CD4-positive, alpha-beta memory T cell (primary cell): Measurements from ENCODE around the gene ITCH. TPM values are rescaled to one million over a fixed set of nuclear protein-coding genes. Genes with fewer than 3 reads are reported as not detected.
A peak's percentile ranks its signal among the peaks of the same experiment; 100 is the strongest.

Experiments used
- CTCF ChIA-PET: fragments of 350-600 bp; sonication (Branson Sonifier 250); formaldehyde crosslinking; loops from one replicate; lab custom pipeline; 2021; ENCODE audit warnings: inconsistent platforms; ENCODE audit not compliant: partially characterized antibody; lab: Charles Lee
- POLR2A ChIA-PET: fragments of 350-600 bp; sonication (Branson Sonifier 250); formaldehyde crosslinking; loops from one replicate; lab custom pipeline; 2021; ENCODE audit not compliant: partially characterized antibody; lab: Charles Lee
- DNase-seq, 5 donors: peaks; one replicate each; pipeline versions ENCODE4 v3.0.0 to v3.0.0-alpha.2; 2020 to 2022; ENCODE audit warnings: mixed read lengths in 1 of 5
- H3K27ac ChIP-seq: one replicate; pipeline ENCODE4 v1.7.0; 2013; ENCODE audit warnings: low read depth, low read length
- H3K27me3 ChIP-seq: 2 replicates; pipeline ENCODE4 v1.7.0; 2013; ENCODE audit warnings: mild to moderate bottlenecking, low read length, moderate library complexity; ENCODE audit not compliant: insufficient read depth
- H3K36me3 ChIP-seq: 2 replicates; pipeline ENCODE4 v1.7.0; 2013; ENCODE audit warnings: mild to moderate bottlenecking, low read length, moderate library complexity; ENCODE audit not compliant: insufficient read depth
- H3K4me1 ChIP-seq: 2 replicates; pipeline ENCODE4 v1.7.0; 2013; ENCODE audit warnings: mild to moderate bottlenecking, low read length, moderate library complexity; ENCODE audit not compliant: insufficient read depth
- H3K4me3 ChIP-seq, 2 donors: one replicate each; pipeline ENCODE4 v1.7.0; 2013; ENCODE audit warnings: low read length in 2 of 2, mild to moderate bottlenecking in 1 of 2
- H3K9me3 ChIP-seq, 2 donors: one replicate each; pipeline ENCODE4 v1.7.0; 2013; ENCODE audit warnings: low read length in 2 of 2, control low read depth in 1 of 2; ENCODE audit not compliant: control insufficient read depth in 1 of 2
- H3K27ac Mint-ChIP-seq, 7 donors: one replicate each; pipeline ENCODE4 v1.8.0; 2020 to 2021; ENCODE audit warnings: mixed read lengths in 7 of 7, mild to moderate bottlenecking in 6 of 7, inconsistent platforms in 3 of 7, moderate library complexity in 3 of 7
- H3K27me3 Mint-ChIP-seq, 2 donors: one replicate each; pipeline ENCODE4 v1.8.0; 2020 to 2021; ENCODE audit warnings: mixed read lengths in 2 of 2
- H3K36me3 Mint-ChIP-seq, 2 donors: one replicate each; pipeline ENCODE4 v1.8.0; 2020 to 2021; ENCODE audit warnings: mixed read lengths in 2 of 2, inconsistent platforms in 1 of 2, mild to moderate bottlenecking in 1 of 2
- H3K4me1 Mint-ChIP-seq, 4 donors: one replicate each; pipeline ENCODE4 v1.8.0; 2020 to 2021; ENCODE audit warnings: mixed read lengths in 4 of 4, mild to moderate bottlenecking in 1 of 4
- H3K4me3 Mint-ChIP-seq, 8 donors: one replicate each; pipeline ENCODE4 v1.8.0; 2020 to 2021; ENCODE audit warnings: mixed read lengths in 8 of 8, mild to moderate bottlenecking in 7 of 8, moderate library complexity in 6 of 8, inconsistent platforms in 3 of 8
- H3K9me3 Mint-ChIP-seq, 8 donors: one replicate each; pipeline ENCODE4 v1.8.0; 2020 to 2021; ENCODE audit warnings: mixed read lengths in 8 of 8, mild to moderate bottlenecking in 5 of 8, inconsistent platforms in 3 of 8, moderate library complexity in 1 of 8
- intact Hi-C: fragments of 100-400 bp; cut with micrococcal nuclease; formaldehyde crosslinking; loops from one replicate; pipeline ENCODE4 v1.15.1; 2023
- polyA plus RNA-seq, 2 donors: library from polyadenylated mRNA; unstranded; fragments of 300-500 nt; fragmentation: Illumina TruSeq; gene quantifications; one replicate each; pipeline ENCODE4 v1.2.3, GENCODE V29; 2021
- total RNA-seq, 2 experiments: library from RNA; stranded (reverse); gene quantifications; one replicate each; pipeline ENCODE4 v1.2.3, GENCODE V29; 2021

The ITCH gene
- total RNA-seq (10 to 100 TPM; 59.3 to 68.9 TPM), polyA plus RNA-seq (10 to 100 TPM in 1 of 2 donors, 1 to 10 TPM in 1; 9.7 to 25.2 TPM)

GRCh38 chr20:34363062-34363464, at the start of gene ITCH:
TSS of gene ITCH (plus strand) at chr20:34363273. CDS start at chr20:34393812, 30,539 bp downstream.
- Mint-ChIP-seq H3K36me3 (peaks cover 3 to 17% of the 10 kb centered on the region in 2 donors), H3K4me3 (peak within 1 kb of the TSS; percentile 94 to 100 (median 98)), H3K27ac (peak within 1 kb of the TSS; percentile 92 to 99 (median 99)), H3K4me1 (peaks cover 21 to 51% (median 35%) of the 10 kb centered on the region in 4 donors), H3K9me3 (peaks cover 0 to 3% (median 0%) of the 10 kb centered on the region in 8 donors), H3K27me3 (peaks cover 0 to 1% of the 10 kb centered on the region in 2 donors)
- Histone ChIP-seq H3K27ac (peak within 1 kb of the TSS; percentile 78), H3K36me3 (no peaks in the 10 kb centered on the region), H3K9me3 (no peaks in the 10 kb centered on the region), H3K4me3 (peak within 1 kb of the TSS; percentile 73 to 89), H3K27me3 (no peaks in the 10 kb centered on the region), H3K4me1 (peaks cover 50% of the 10 kb centered on the region)
- DNase-seq = peak; percentile 88 to 93 (median 89)
- ChIA-PET CTCF (interaction anchor here (0.8 to 3.1 kb wide), 9 partner anchors 9 to 1591 kb away, joined by 3 to 25 read pairs (median 4); partner anchors contain the start of genes DYNLRB1 and SCAND1), POLR2A (interaction anchor here (0.8 to 2.7 kb wide), 12 partner anchors 24 to 1591 kb away, joined by 3 to 21 read pairs (median 3); partner anchors contain the start of genes AHCY, CHMP4B, DYNLRB1 and EIF2S2)
- intact Hi-C loops = loop anchor here (1.0 to 2.0 kb wide), 6 partner anchors 42 to 314 kb away; partner anchors contain the start of genes AHCY, MAP1LC3A and PIGU

- H3K4me1 Mint-ChIP-seq = peaks cover 5 to 14% (median 10%) of the 10 kb centered on the region in 4 donors
- intact Hi-C loops = no loop called here
- H3K27me3 Mint-ChIP-seq = peaks cover 16 to 26% of the 10 kb centered on the region in 2 donors
These were observed 47.8 kb upstream of the ITCH start for GRCh38 chr20:34315236-34315635.

GRCh38 chr20:34316196-34316814, 46.8 kb upstream of the ITCH start:
- POLR2A ChIA-PET = no interaction called here
- Mint-ChIP-seq H3K27ac (no peak overlapping the region), H3K4me3 (no peak overlapping the region), H3K9me3 (no peaks in the 10 kb centered on the region), H3K27me3 (peaks cover 8 to 24% of the 10 kb centered on the region in 2 donors), H3K36me3 (no peaks in the 10 kb centered on the region), H3K4me1 (peaks cover 5 to 14% (median 9%) of the 10 kb centered on the region in 4 donors)
- peaks cover 8% of the 10 kb centered on the region for H3K27me3 ChIP-seq
- CTCF ChIA-PET = interaction anchor here (1.7 kb wide), 1 partner anchor 451 kb away, joined by 3 read pairs; no protein-coding TSS in a partner anchor
- intact Hi-C loops = no loop called here
- H3K4me1 ChIP-seq = peaks cover 9% of the 10 kb centered on the region
- no peak for DNase-seq
- no peaks in the 10 kb centered on the region for H3K9me3 ChIP-seq
- H3K36me3 ChIP-seq = no peaks in the 10 kb centered on the region
- H3K27ac ChIP-seq = no peak overlapping the region
- no peak overlapping the region for H3K4me3 ChIP-seq

More at GRCh38 chr20:34315236-34315635, 47.8 kb upstream of the ITCH start:
- POLR2A ChIA-PET = no interaction called here
- Histone ChIP-seq H3K27me3 (peaks cover 12% of the 10 kb centered on the region), H3K27ac (no peak overlapping the region), H3K36me3 (no peaks in the 10 kb centered on the region), H3K4me1 (peaks cover 9% of the 10 kb centered on the region), H3K9me3 (no peaks in the 10 kb centered on the region), H3K4me3 (no peak overlapping the region)
- CTCF ChIA-PET = interaction anchor here (0.8 to 5.6 kb wide), 4 partner anchors 201 to 452 kb away, joined by 3 to 194 read pairs (median 26); partner anchors contain the start of gene DYNLRB1
- Mint-ChIP-seq H3K27ac (no peak overlapping the region), H3K36me3 (no peaks in the 10 kb centered on the region), H3K4me3 (no peak overlapping the region), H3K9me3 (no peaks in the 10 kb centered on the region)
- no peak for DNase-seq

- H3K9me3 ChIP-seq = no peaks in the 10 kb centered on the region
- H3K4me3 Mint-ChIP-seq = no peak overlapping the region
- no peaks in the 10 kb centered on the region for H3K4me1 ChIP-seq
- H3K27me3 Mint-ChIP-seq = peaks cover 3 to 11% of the 10 kb centered on the region in 2 donors
- no peaks in the 10 kb centered on the region for H3K9me3 Mint-ChIP-seq
- H3K36me3 ChIP-seq = no peaks in the 10 kb centered on the region
- intact Hi-C loops = no loop called here
- no peak overlapping the region for H3K4me3 ChIP-seq
- H3K27ac ChIP-seq = no peak overlapping the region
- no peaks in the 10 kb centered on the region for H3K4me1 Mint-ChIP-seq
- no peak overlapping the region for H3K27ac Mint-ChIP-seq
- no peak for DNase-seq
- no peaks in the 10 kb centered on the region for H3K36me3 Mint-ChIP-seq
- ChIA-PET POLR2A (interaction anchor here (0.6 kb wide), 1 partner anchor 1345 kb away, joined by 3 read pairs; no protein-coding TSS in a partner anchor), CTCF (interaction anchor here (0.6 kb wide), 1 partner anchor 451 kb away, joined by 3 read pairs; no protein-coding TSS in a partner anchor)
- no peaks in the 10 kb centered on the region for H3K27me3 ChIP-seq
These were observed 44.2 kb upstream of the ITCH start for GRCh38 chr20:34318609-34319443.

- H3K9me3 Mint-ChIP-seq = no peaks in the 10 kb centered on the region
- no peaks in the 10 kb centered on the region for H3K36me3 Mint-ChIP-seq
- ChIA-PET POLR2A (no interaction called here), CTCF (interaction anchor here (1.4 kb wide), 1 partner anchor 9 kb away, joined by 6 read pairs; no protein-coding TSS in a partner anchor)
- H3K4me1 ChIP-seq = no peaks in the 10 kb centered on the region
- no peak overlapping the region for H3K27ac Mint-ChIP-seq
- no peaks in the 10 kb centered on the region for H3K27me3 ChIP-seq
- H3K4me1 Mint-ChIP-seq = peaks cover 0 to 2% (median 0%) of the 10 kb centered on the region in 4 donors
- intact Hi-C loops = no loop called here
- H3K4me3 ChIP-seq = no peak overlapping the region
- no peak for DNase-seq
- no peaks in the 10 kb centered on the region for H3K36me3 ChIP-seq
- H3K9me3 ChIP-seq = no peaks in the 10 kb centered on the region
- peaks cover 5 to 10% of the 10 kb centered on the region in 2 donors for H3K27me3 Mint-ChIP-seq
- H3K4me3 Mint-ChIP-seq = no peak overlapping the region
- H3K27ac ChIP-seq = no peak overlapping the region
These were observed 42.2 kb upstream of the ITCH start for GRCh38 chr20:34320861-34321260.

- H3K36me3 ChIP-seq = no peaks in the 10 kb centered on the region
- no peak for DNase-seq
- no peaks in the 10 kb centered on the region for H3K36me3 Mint-ChIP-seq
- intact Hi-C loops = no loop called here
- H3K9me3 ChIP-seq = no peaks in the 10 kb centered on the region
- no peak overlapping the region for H3K4me3 ChIP-seq
- no peaks in the 10 kb centered on the region for H3K9me3 Mint-ChIP-seq
- no peak overlapping the region for H3K27ac ChIP-seq
- H3K27me3 ChIP-seq = no peaks in the 10 kb centered on the region
- H3K4me1 Mint-ChIP-seq = peaks cover 0 to 2% (median 0%) of the 10 kb centered on the region in 4 donors
- ChIA-PET CTCF (interaction anchor here (3.6 kb wide), 1 partner anchor 10 kb away, joined by 20 read pairs; no protein-coding TSS in a partner anchor), POLR2A (no interaction called here)
- H3K4me3 Mint-ChIP-seq = no peak overlapping the region
- peaks cover 5 to 10% of the 10 kb centered on the region in 2 donors for H3K27me3 Mint-ChIP-seq
- no peak overlapping the region for H3K27ac Mint-ChIP-seq
- H3K4me1 ChIP-seq = no peaks in the 10 kb centered on the region
These were observed 40.6 kb upstream of the ITCH start for GRCh38 chr20:34322267-34323105.
